Neuronal stem cell (in vitro differentiated cells): ENCODE data around the gene OTOGL.

Experiments used
- DNase-seq: peaks from one replicate; pipeline ENCODE4 v3.0.0-alpha.2; 2013; ENCODE audit warnings: low spot score
- H2AFZ ChIP-seq: one replicate; pipeline ENCODE4 v1.6.1; 2013; ENCODE audit warnings: mild to moderate bottlenecking, low read length, inconsistent platforms
- H2AK5ac ChIP-seq: 2 replicates; pipeline ENCODE4 v1.6.1; 2013; ENCODE audit warnings: low read depth, mild to moderate bottlenecking, inconsistent platforms, low read length, moderate library complexity, mixed read lengths
- H2BK120ac ChIP-seq: 2 replicates; pipeline ENCODE4 v1.6.1; 2013; ENCODE audit warnings: low read depth, mild to moderate bottlenecking, inconsistent platforms, low read length, moderate library complexity, mixed read lengths
- H2BK12ac ChIP-seq: one replicate; pipeline ENCODE4 v1.6.1; 2013; ENCODE audit warnings: low read length, inconsistent platforms
- H2BK15ac ChIP-seq: 2 replicates; pipeline ENCODE4 v1.6.1; 2013; ENCODE audit warnings: mild to moderate bottlenecking, low read length, inconsistent platforms, mixed read lengths
- H2BK5ac ChIP-seq: one replicate; pipeline ENCODE4 v1.6.1; 2013; ENCODE audit warnings: inconsistent platforms, mild to moderate bottlenecking, low read length, moderate library complexity
- H3K14ac ChIP-seq: one replicate; pipeline ENCODE4 v1.6.1; 2013; ENCODE audit warnings: low read length, inconsistent platforms
- H3K18ac ChIP-seq: 2 replicates; pipeline ENCODE4 v1.6.1; 2013; ENCODE audit warnings: low read length, inconsistent platforms
- H3K23ac ChIP-seq: 2 replicates; pipeline ENCODE4 v1.6.1; 2013; ENCODE audit warnings: low read depth, mild to moderate bottlenecking, mixed read lengths, low read length, inconsistent platforms; ENCODE audit not compliant: poor library complexity
- H3K27ac ChIP-seq: replicated peaks from 3 replicates; pipeline ENCODE4 v1.5.1; 2013; ENCODE audit warnings: low read length, inconsistent platforms
- H3K27me3 ChIP-seq, 3 experiments: 2 replicates each; pipeline ENCODE4 v1.6.1; 2013; ENCODE audit warnings: low read length in 3 of 3, mild to moderate bottlenecking in 2 of 3, inconsistent platforms in 1 of 3, low read depth in 1 of 3, mixed read lengths in 1 of 3, moderate library complexity in 1 of 3; ENCODE audit not compliant: control insufficient read depth in 3 of 3, insufficient read depth in 3 of 3
- H3K36me3 ChIP-seq, 2 donors: replicated peaks in 1 of 2; 2 replicates each; pipeline ENCODE4 v1.6.1; 2013; ENCODE audit warnings: low read length in 2 of 2; ENCODE audit not compliant: control insufficient read depth in 2 of 2, insufficient read depth in 2 of 2
- H3K4ac ChIP-seq: 2 replicates; pipeline ENCODE4 v1.6.1; 2013; ENCODE audit warnings: inconsistent platforms, mild to moderate bottlenecking, low read length, moderate library complexity
- H3K4me1 ChIP-seq, 2 donors: 1 replicate in 1 of 2; 2 replicates in 1 of 2; pipeline ENCODE4 v1.6.1; 2013; ENCODE audit warnings: low read length in 2 of 2, low read depth in 1 of 2; ENCODE audit not compliant: control insufficient read depth in 2 of 2, insufficient read depth in 1 of 2
- H3K4me2 ChIP-seq: one replicate; pipeline ENCODE4 v1.6.1; 2013; ENCODE audit warnings: mild to moderate bottlenecking, low read length, inconsistent platforms; ENCODE audit not compliant: insufficient read depth, poor library complexity, severe bottlenecking
- H3K4me3 ChIP-seq, 2 donors: 2 replicates each; pipeline ENCODE4 v1.5.1; 2013; ENCODE audit warnings: low read length in 2 of 2, mild to moderate bottlenecking in 2 of 2, inconsistent platforms in 1 of 2, moderate library complexity in 1 of 2
- H3K79me1 ChIP-seq: one replicate; pipeline ENCODE4 v1.6.1; 2013; ENCODE audit warnings: low read depth, mild to moderate bottlenecking, inconsistent platforms, low read length, moderate library complexity
- H3K9ac ChIP-seq: one replicate; pipeline ENCODE4 v1.6.1; 2013; ENCODE audit warnings: mild to moderate bottlenecking, low read depth, low read length, inconsistent platforms; ENCODE audit not compliant: poor library complexity
- H3K9me3 ChIP-seq, 2 donors: replicated peaks in 1 of 2; 2 replicates each; pipeline versions ENCODE3 to v1.6.1; 2013; ENCODE audit warnings: low read length in 2 of 2, mild to moderate bottlenecking in 2 of 2, inconsistent platforms in 1 of 2, low read depth in 1 of 2, mixed read lengths in 1 of 2, moderate library complexity in 1 of 2; ENCODE audit not compliant: control insufficient read depth in 2 of 2, insufficient read depth in 1 of 2
- H4K8ac ChIP-seq: one replicate; pipeline ENCODE4 v1.6.1; 2013; ENCODE audit warnings: low read depth, mild to moderate bottlenecking, inconsistent platforms, low read length, moderate library complexity
- H4K91ac ChIP-seq: one replicate; pipeline ENCODE4 v1.6.1; 2013; ENCODE audit warnings: low read length, low read depth, mild to moderate bottlenecking, inconsistent platforms; ENCODE audit not compliant: poor library complexity
- WGBS, 2 donors: extraction: QIAGEN DNeasy Blood & Tissue Kit; methylation state at CpG; one replicate each; pipeline ENCODE4 v1.1.7; 2013; ENCODE audit warnings: missing lambda C conversion rate in 2 of 2, mixed read lengths in 1 of 2; ENCODE audit not compliant: insufficient read length in 2 of 2, insufficient replicate concordance in 1 of 2; ENCODE audit errors: extremely low coverage in 2 of 2; 5-methylcytosine and 5-hydroxymethylcytosine counted together

The OTOGL gene

DNA sequence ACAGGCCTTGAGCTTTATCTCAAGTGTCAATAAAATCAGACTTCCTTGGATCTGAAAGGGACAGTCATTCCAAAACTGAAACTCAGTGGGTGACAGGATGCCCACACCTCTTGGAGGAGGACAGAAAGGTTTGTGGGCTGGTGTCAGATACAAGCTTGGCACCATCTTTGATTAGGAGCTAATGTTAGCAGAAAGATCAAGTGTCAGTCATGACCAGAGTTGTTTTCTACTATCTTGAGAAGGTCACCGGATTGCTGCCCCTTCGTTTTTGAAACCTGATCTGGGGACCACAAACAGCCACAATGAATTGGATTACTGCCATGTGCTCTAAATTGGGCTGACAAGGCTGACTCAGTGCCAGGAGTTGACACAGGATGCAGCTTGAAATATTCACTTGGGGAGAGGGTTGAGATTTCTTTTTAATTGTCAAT is 88.3 kb downstream of the OTOGL start:
- Histone ChIP-seq H3K4me1 (peaks cover 2 to 12% of the 10 kb centered on the region in 2 donors), H3K14ac (no peak overlapping the region), H4K8ac (no peak overlapping the region), H3K36me3 (no peaks in the 10 kb centered on the region), H2AFZ (no peak overlapping the region), H3K9me3 (no peaks in the 10 kb centered on the region), H3K23ac (no peak overlapping the region), H3K27ac (no peak overlapping the region), H3K4me2 (no peak overlapping the region), H2BK5ac (no peak overlapping the region), H2BK120ac (no peak overlapping the region), H2BK15ac (no peak overlapping the region), H3K4ac (no peak overlapping the region), H3K9ac (no peak overlapping the region), H2BK12ac (no peak overlapping the region), H3K4me3 (no peak overlapping the region), H3K18ac (no peak overlapping the region), H4K91ac (no peak overlapping the region), H3K27me3 (no peaks in the 10 kb centered on the region), H3K79me1 (no peaks in the 10 kb centered on the region), H2AK5ac (no peak overlapping the region)
- no CpG with 5 or more reads among the region's 2 CpGs for WGBS, 2 donors
- DNase-seq: no peak

GRCh38 chr12:80188576-80188975 is 89.2 kb downstream of the OTOGL start:
- DNase-seq: no peak
- Histone ChIP-seq H3K4me3 (no peak overlapping the region), H3K9me3 (no peaks in the 10 kb centered on the region), H3K23ac (no peak overlapping the region), H3K4me2 (no peak overlapping the region), H3K9ac (no peak overlapping the region), H3K14ac (no peak overlapping the region), H2BK5ac (no peak overlapping the region), H2AFZ (no peak overlapping the region), H2BK120ac (no peak overlapping the region), H3K4me1 (peaks cover 2 to 12% of the 10 kb centered on the region in 2 donors), H3K27me3 (no peaks in the 10 kb centered on the region), H2BK15ac (no peak overlapping the region), H3K4ac (no peak overlapping the region), H3K18ac (no peak overlapping the region), H4K91ac (no peak overlapping the region), H3K36me3 (no peaks in the 10 kb centered on the region), H2AK5ac (no peak overlapping the region), H2BK12ac (no peak overlapping the region), H4K8ac (no peak overlapping the region), H3K79me1 (no peaks in the 10 kb centered on the region), H3K27ac (no peak overlapping the region)
- no CpG with 5 or more reads among the region's 2 CpGs for WGBS, 2 donors

DNA sequence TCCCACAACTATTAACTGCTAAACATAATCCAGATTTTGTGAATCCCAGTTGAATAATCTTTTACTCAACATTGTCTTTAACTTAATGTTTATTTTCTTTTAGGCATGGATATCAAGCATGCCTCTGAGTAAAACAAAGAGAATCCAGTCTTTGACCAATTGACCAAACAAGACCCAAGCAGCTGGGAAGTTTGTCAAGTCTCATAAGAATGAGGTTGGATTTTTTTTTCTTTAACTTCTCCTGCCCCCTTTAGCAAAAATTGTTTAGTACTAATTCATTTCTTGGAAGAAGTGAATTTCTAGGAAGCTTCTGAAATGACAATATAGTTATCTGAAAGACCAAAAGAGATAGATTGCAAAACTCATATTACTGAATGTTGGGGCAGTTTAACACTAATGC is 89.9 kb downstream of the OTOGL start:
- DNase-seq: no peak
- no peak overlapping the region for H2AFZ ChIP-seq
- no peaks in the 10 kb centered on the region for H3K36me3 ChIP-seq
- no peak overlapping the region for H2BK15ac ChIP-seq
- H2BK12ac ChIP-seq: no peak overlapping the region
- H3K4me2 ChIP-seq: no peak overlapping the region
- no peaks in the 10 kb centered on the region for H3K79me1 ChIP-seq
- H2AK5ac ChIP-seq: no peak overlapping the region
- H3K9me3 ChIP-seq: no peaks in the 10 kb centered on the region
- H4K8ac ChIP-seq: no peak overlapping the region
- no peak overlapping the region for H3K27ac ChIP-seq
- no peak overlapping the region for H3K23ac ChIP-seq
- H3K9ac ChIP-seq: no peak overlapping the region
- H3K14ac ChIP-seq: no peak overlapping the region
- H2BK120ac ChIP-seq: no peak overlapping the region
- peaks cover 2 to 12% of the 10 kb centered on the region in 2 donors for H3K4me1 ChIP-seq
- no peak overlapping the region for H4K91ac ChIP-seq
- H2BK5ac ChIP-seq: no peak overlapping the region
- no peak overlapping the region for H3K4ac ChIP-seq
- no peaks in the 10 kb centered on the region for H3K27me3 ChIP-seq
- no peak overlapping the region for H3K18ac ChIP-seq
- H3K4me3 ChIP-seq: no peak overlapping the region

- H3K4ac ChIP-seq: no peak overlapping the region
- peaks cover 2 to 12% of the 10 kb centered on the region in 2 donors for H3K4me1 ChIP-seq
- no CpG with 5 or more reads among the region's 4 CpGs for WGBS, 2 donors
- H3K4me2 ChIP-seq: no peak overlapping the region
- no peak overlapping the region for H4K91ac ChIP-seq
- H4K8ac ChIP-seq: no peak overlapping the region
- no peaks in the 10 kb centered on the region for H3K36me3 ChIP-seq
- H3K23ac ChIP-seq: no peak overlapping the region
- H2AK5ac ChIP-seq: no peak overlapping the region
- H3K79me1 ChIP-seq: no peaks in the 10 kb centered on the region
- H3K4me3 ChIP-seq: no peak overlapping the region
- H3K18ac ChIP-seq: no peak overlapping the region
- H2BK120ac ChIP-seq: no peak overlapping the region
- H2AFZ ChIP-seq: no peak overlapping the region
- H3K14ac ChIP-seq: no peak overlapping the region
- no peak overlapping the region for H2BK12ac ChIP-seq
- no peak for DNase-seq
- H3K27me3 ChIP-seq: no peaks in the 10 kb centered on the region
- no peak overlapping the region for H2BK5ac ChIP-seq
- no peak overlapping the region for H3K9ac ChIP-seq
- H2BK15ac ChIP-seq: no peak overlapping the region
- H3K27ac ChIP-seq: no peak overlapping the region
- H3K9me3 ChIP-seq: no peaks in the 10 kb centered on the region
Measured at GRCh38 chr12:80190001-80190400, 90.7 kb downstream of the OTOGL start.
